Measurements from ENCODE around the gene LRRN2. TPM values are rescaled to one million over a fixed set of nuclear protein-coding genes. Genes with fewer than 3 reads are reported as not detected.

Gene LRRN2
- total RNA-seq, 4 donors from 2014 or later, result 4.0 to 19.6 (median 7.0) TPM

DNA sequence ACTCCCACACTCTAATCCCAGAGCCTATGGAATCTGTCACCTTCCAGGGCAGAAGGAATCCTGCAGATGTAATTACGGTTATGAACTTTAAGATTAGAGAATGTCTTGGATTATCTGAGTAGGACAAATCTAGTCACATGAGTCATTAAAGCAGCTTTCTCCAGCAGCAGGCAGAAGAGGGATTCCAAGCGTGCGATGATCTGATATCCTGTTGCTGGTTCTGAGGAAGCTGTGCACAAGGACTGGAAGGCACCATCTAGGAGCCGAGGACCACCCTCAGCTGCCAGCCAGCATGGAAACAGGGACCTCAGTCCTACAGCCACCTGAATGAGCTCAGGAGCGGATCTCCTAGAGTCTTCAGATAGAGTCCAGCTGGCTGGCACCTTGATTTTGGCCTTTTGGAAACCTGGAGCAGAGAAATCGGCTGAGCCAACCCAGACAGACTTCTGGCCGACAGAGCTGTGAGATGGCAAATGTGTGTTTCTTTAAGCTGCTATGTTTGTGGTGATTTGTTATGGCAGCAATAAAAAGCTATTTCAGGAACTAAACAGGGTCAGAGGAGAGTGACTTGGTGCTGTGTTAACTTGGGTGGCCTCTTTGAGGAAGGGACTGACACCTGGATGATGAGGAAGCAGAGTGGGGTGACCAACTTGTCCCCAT, 34.5 kb downstream of the LRRN2 start:
- H3K4me1 ChIP-seq, result peaks cover 0 to 40% (median 5%) of the 10 kb centered on the region in 3 donors
- no peak for TF ChIP-seq POLR2AphosphoS5 (IDR thresholded peaks at IDR 0.05)
- TF ChIP-seq EP300 (IDR thresholded peaks at IDR 0.05), result no peak
- TF ChIP-seq, protein P1, sequence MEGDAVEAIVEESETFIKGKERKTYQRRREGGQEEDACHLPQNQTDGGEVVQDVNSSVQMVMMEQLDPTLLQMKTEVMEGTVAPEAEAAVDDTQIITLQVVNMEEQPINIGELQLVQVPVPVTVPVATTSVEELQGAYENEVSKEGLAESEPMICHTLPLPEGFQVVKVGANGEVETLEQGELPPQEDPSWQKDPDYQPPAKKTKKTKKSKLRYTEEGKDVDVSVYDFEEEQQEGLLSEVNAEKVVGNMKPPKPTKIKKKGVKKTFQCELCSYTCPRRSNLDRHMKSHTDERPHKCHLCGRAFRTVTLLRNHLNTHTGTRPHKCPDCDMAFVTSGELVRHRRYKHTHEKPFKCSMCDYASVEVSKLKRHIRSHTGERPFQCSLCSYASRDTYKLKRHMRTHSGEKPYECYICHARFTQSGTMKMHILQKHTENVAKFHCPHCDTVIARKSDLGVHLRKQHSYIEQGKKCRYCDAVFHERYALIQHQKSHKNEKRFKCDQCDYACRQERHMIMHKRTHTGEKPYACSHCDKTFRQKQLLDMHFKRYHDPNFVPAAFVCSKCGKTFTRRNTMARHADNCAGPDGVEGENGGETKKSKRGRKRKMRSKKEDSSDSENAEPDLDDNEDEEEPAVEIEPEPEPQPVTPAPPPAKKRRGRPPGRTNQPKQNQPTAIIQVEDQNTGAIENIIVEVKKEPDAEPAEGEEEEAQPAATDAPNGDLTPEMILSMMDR (IDR thresholded peaks at IDR 0.05), result no peak
- TF ChIP-seq POLR2A (IDR thresholded peaks at IDR 0.05), result no peak
- no peak for ATAC-seq
- 14% methylated on average over 4 of the region's 7 CpGs; no CpG with 5 or more reads in 1 of the 2 donors for WGBS, 2 donors (ENCODE audit: low coverage in 1 of 2)
- peak overlapping the region in 1 of 4 donors; percentile 35 for H3K27ac ChIP-seq
- H3K9me3 ChIP-seq, result no peaks in the 10 kb centered on the region
- H3K36me3 ChIP-seq, result no peaks in the 10 kb centered on the region
- H3K4me3 ChIP-seq, result no peak overlapping the region
- H3K27me3 ChIP-seq, result no peaks in the 10 kb centered on the region

DNA sequence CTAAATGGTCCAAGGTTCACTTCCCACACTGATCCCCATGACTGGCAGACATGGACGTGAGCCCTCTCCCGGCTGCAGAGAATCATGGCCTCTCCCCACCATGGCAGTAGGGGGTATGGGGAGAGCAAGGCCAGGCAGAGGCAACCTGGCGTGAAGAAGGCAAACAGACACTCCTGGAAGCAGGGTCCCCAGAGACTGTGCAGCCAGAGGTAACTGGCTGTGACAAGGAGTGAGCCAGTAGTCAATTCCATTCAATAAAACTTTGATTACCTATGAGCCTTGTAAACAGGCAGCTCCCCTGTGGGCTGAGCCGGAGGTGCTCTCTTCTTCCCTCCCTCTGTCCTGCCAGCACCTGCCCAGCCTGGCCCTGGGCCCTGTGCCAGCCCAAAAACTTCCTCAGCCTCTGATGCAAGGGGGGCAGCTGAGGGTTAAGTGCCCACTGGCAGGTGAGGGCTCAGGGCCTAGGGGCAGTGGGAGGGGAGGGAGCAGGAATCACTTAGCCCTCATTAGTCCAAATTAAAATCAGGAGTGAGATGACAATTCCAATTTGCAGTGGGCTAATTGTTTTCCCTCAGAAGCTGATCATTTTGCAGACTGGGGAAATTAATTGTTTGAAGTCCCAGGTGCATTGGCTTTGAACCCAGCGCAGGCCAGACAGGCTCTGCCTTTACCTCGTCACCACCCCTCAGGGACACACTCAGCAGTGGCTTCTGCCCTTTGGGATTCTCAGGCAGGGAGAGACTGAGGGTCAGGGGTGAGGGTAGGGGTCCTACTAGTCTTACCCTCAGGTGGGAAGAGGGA, 35.6 kb downstream of the LRRN2 start:
- Histone ChIP-seq H3K9me3 (no peaks in the 10 kb centered on the region), H3K27me3 (no peaks in the 10 kb centered on the region), H3K27ac (no peak overlapping the region), H3K36me3 (no peaks in the 10 kb centered on the region), H3K4me1 (peaks cover 0 to 40% (median 5%) of the 10 kb centered on the region in 3 donors), H3K4me3 (no peak overlapping the region)
- WGBS, 2 donors (ENCODE audit: low coverage in 1 of 2), result 80 to 100% methylated on average over 1 to 5 of the region's 6 CpGs
- no peak for ATAC-seq
- TF ChIP-seq POLR2AphosphoS5 (IDR thresholded peaks at IDR 0.05), result no peak
- TF ChIP-seq, protein P1 (IDR thresholded peaks at IDR 0.05), result no peak
- TF ChIP-seq EP300 (IDR thresholded peaks at IDR 0.05), result no peak
- TF ChIP-seq POLR2A (IDR thresholded peaks at IDR 0.05), result no peak

DNA sequence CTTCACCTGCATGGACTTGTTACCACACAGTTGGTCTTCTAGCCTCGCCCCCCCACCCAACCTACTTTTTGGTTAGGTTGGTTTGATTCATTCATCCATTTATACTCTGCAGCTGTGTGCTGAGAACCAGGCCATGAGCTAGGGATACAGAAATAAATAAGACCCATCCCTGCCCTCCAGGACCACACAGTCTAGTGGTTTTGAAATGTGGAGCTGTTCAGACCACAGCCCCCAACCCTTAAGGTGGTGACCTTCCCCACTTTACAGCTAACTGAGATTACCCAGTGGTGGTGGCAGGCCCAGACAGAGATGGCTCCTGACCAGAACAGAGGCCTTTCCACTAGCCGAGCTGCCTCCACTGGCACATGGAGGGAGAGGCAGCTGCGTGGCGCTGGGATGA, 37.0 kb downstream of the LRRN2 start:
- WGBS, 2 donors (ENCODE audit: low coverage in 1 of 2), result 60 to 100% methylated on average over 1 of the region's 4 CpGs
- H3K27me3 ChIP-seq, result no peaks in the 10 kb centered on the region
- H3K4me1 ChIP-seq, result peaks cover 0 to 40% (median 5%) of the 10 kb centered on the region in 3 donors
- TF ChIP-seq EP300 (IDR thresholded peaks at IDR 0.05) (no peak), POLR2A (IDR thresholded peaks at IDR 0.05) (no peak), POLR2AphosphoS5 (IDR thresholded peaks at IDR 0.05) (no peak)
- TF ChIP-seq, protein P1 (IDR thresholded peaks at IDR 0.05), result no peak
- H3K27ac ChIP-seq, result no peak overlapping the region
- H3K4me3 ChIP-seq, result no peak overlapping the region
- ATAC-seq, result no peak
- H3K9me3 ChIP-seq, result no peaks in the 10 kb centered on the region
- H3K36me3 ChIP-seq, result no peaks in the 10 kb centered on the region

DNA sequence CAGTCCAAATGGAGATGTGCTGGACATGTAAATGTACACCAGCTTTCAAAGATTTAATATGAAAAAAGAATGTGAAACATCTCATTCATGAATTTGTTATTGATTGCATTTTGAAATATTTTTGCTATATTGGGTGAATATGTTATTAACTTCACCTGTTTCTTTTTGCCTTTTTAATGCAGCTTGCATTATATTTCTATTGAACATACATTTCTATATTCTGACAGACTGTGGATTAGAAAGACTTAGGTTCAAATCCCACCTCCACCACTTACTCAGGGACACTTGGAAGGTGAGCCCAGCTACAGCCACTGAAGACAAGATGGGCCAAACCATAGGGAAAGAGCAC, 37.8 kb downstream of the LRRN2 start:
- ATAC-seq, result no peak
- Histone ChIP-seq H3K4me3 (no peak overlapping the region), H3K36me3 (no peaks in the 10 kb centered on the region), H3K27me3 (no peaks in the 10 kb centered on the region), H3K9me3 (no peaks in the 10 kb centered on the region), H3K4me1 (peaks cover 0 to 38% (median 5%) of the 10 kb centered on the region in 3 donors), H3K27ac (no peak overlapping the region)
- TF ChIP-seq POLR2A (IDR thresholded peaks at IDR 0.05) (no peak), POLR2AphosphoS5 (IDR thresholded peaks at IDR 0.05) (no peak), EP300 (IDR thresholded peaks at IDR 0.05) (no peak)
- TF ChIP-seq, protein P1 (IDR thresholded peaks at IDR 0.05), result no peak

Data from gastroesophageal sphincter (tissue), 4 donors.